GM10266 (cell line): Measurements from ENCODE around the gene TGM6.

Experiments used
- DNase-seq: peaks from one replicate; pipeline ENCODE4 v3.0.0; 2012; ENCODE audit errors: extremely low spot score
- TF ChIP-seq, protein P1 (sequence below): IDR thresholded peaks from 2 replicates; pipeline ENCODE4 v1.5.1; 2012; ENCODE audit warnings: mild to moderate bottlenecking, low read depth; ENCODE audit not compliant: control insufficient read depth, insufficient read depth; ENCODE audit errors: missing control alignments

The TGM6 gene

GRCh38 chr20:2337142-2337541 lies 43.6 kb upstream of the TGM6 start:
- DNase-seq, result no peak

GRCh38 chr20:2338411-2339066 lies 42.2 kb upstream of the TGM6 start:
- DNase-seq, result no peak
- TF ChIP-seq, protein P1, sequence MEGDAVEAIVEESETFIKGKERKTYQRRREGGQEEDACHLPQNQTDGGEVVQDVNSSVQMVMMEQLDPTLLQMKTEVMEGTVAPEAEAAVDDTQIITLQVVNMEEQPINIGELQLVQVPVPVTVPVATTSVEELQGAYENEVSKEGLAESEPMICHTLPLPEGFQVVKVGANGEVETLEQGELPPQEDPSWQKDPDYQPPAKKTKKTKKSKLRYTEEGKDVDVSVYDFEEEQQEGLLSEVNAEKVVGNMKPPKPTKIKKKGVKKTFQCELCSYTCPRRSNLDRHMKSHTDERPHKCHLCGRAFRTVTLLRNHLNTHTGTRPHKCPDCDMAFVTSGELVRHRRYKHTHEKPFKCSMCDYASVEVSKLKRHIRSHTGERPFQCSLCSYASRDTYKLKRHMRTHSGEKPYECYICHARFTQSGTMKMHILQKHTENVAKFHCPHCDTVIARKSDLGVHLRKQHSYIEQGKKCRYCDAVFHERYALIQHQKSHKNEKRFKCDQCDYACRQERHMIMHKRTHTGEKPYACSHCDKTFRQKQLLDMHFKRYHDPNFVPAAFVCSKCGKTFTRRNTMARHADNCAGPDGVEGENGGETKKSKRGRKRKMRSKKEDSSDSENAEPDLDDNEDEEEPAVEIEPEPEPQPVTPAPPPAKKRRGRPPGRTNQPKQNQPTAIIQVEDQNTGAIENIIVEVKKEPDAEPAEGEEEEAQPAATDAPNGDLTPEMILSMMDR, result no peak

More at GRCh38 chr20:2337142-2337541, 43.6 kb upstream of the TGM6 start:
- TF ChIP-seq, protein P1, result no peak

GRCh38 chr20:2340136-2340535 lies 40.6 kb upstream of the TGM6 start:
- TF ChIP-seq, protein P1, result peak; percentile 5
- no peak for DNase-seq

DNA sequence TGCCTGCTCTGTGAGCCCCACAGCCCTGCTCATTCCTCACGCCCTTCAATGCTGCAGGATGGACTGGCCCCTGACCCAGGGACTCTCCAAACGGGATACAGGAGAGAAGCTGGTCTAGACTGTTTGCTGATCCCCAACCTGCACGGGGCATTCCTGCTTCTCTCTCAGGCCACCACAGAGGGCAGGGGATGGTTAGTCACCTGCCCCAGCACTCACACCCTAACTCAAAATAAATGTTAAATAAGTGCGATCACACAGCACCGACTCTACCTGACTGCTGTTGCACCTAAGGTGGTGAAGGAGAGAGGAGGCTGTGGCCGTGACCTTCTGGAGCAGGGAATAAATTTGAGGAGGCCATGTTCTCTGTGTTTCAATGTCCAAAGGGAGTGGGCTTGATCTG lies 39.9 kb upstream of the TGM6 start:
- no peak for DNase-seq

DNA sequence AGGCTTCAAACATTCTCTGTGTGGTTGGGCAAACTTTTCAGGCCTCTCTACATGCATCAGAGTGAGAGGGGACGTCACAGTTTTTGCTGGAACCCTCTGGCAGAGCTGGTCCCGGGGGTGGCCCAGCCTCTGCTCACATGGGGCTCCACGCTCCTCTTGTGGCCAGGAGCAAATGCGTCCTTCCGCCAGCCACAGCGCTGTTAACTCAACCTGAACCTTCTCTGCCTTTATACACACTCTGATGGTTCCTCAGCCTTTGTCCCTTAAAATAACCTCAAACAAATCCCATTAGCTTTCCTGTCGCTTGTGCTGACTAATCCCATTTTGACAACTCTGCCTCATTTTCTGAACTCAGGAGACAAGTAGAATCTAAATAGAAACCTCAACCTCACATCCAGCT lies 39.4 kb upstream of the TGM6 start:
- TF ChIP-seq, protein P1, result no peak
- DNase-seq, result no peak

More for the DNA sequence above, 39.9 kb upstream of the TGM6 start:
- TF ChIP-seq, protein P1, result no peak

DNA sequence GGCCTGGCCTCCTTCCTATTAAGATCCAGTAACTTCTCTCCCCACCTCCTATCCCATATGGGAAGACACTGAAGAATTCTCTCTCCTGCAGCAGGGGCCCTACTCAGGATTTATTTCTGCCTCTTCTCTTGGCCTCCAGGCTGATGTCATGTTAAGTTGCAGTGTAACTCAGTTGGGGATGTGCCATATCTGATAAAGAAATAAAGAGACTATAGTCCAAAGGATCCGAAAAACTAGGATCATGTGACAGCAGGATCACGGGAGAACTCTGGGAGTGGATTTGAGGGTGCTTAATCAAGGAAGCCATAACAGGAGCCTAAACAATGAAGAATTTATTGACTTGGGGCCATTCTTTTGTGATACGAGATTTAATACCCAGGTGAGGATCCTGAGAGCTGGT lies 38.5 kb upstream of the TGM6 start:
- no peak for DNase-seq
- TF ChIP-seq, protein P1, result no peak

GRCh38 chr20:2346188-2346587 lies 34.5 kb upstream of the TGM6 start:
- no peak for DNase-seq
- TF ChIP-seq, protein P1, result no peak
